Caki2 (cell line): Measurements from ENCODE around the gene LIN28A. TPM values are rescaled to one million over a fixed set of nuclear protein-coding genes. Genes with fewer than 3 reads are reported as not detected.
"Not testable (repeated sequence)": the region's sequence is repeated elsewhere in the genome, so short reads cannot be mapped to it uniquely, and the experiment has no call there.

Source experiments
- DNase-seq: peaks from one replicate; pipeline ENCODE4 v3.0.0-alpha.2; 2015; ENCODE audit warnings: low read depth
- in situ Hi-C: cut with HindIII; loops from 2 replicates; pipeline ENCODE4 v1.10.0; 2016; ENCODE audit warnings: low sequenced_read_pairs, low pct_unique_long_range_greater_than_20kb, mixed read lengths
- total RNA-seq: library from RNA; depleted of rRNA; stranded (reverse); fragments of >200 nt; shearing (Covaris generic); gene quantifications from 2 replicates; pipeline ENCODE4 v1.2.3, GENCODE V29; 2014; ENCODE audit warnings: low replicate concordance

The LIN28A gene
- total RNA-seq, 1 experiment from 2014 or later = not detected

GRCh38 chr1:26378879-26379251 is 31.8 kb upstream of the LIN28A start:
- in situ Hi-C loops = no loop called here
- no peak for DNase-seq

- no peak for DNase-seq
- in situ Hi-C loops = no loop called here
Measured at GRCh38 chr1:26384076-26384475, 26.5 kb upstream of the LIN28A start.

GRCh38 chr1:26385063-26385462 is 25.6 kb upstream of the LIN28A start:
- DNase-seq, in situ Hi-C loops: not testable (repeated sequence)

- in situ Hi-C loops = no loop called here
- DNase-seq = peak; percentile 23
Measured at GRCh38 chr1:26387447-26387846, 23.2 kb upstream of the LIN28A start.

GRCh38 chr1:26388791-26389445 is 21.7 kb upstream of the LIN28A start:
- in situ Hi-C loops = no loop called here
- DNase-seq = no peak

GRCh38 chr1:26389604-26390247 is 20.9 kb upstream of the LIN28A start:
- DNase-seq = no peak
- in situ Hi-C loops = no loop called here

GRCh38 chr1:26391450-26391849 is 19.2 kb upstream of the LIN28A start:
- no peak for DNase-seq
- in situ Hi-C loops = no loop called here

DNA sequence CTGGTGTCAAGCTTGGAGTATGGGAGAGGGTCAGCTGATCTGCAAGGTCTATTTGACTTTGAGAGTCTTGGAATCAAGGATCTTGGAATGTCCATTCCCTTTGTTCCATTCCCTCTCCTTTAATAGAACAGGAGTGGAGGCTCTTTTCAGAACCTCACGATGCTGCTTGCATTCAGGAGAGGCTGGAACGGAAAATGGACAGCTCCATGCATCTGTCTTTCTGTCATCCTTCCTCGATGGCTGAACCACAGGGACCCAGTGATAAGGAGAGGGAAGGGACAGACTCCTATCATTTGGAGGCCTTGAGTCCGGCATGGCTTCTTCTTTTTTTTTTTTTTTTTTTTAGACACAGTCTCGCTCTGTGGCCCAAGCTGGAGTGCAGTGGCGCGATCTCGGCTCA is 14.9 kb upstream of the LIN28A start:
- DNase-seq = no peak
- in situ Hi-C loops = no loop called here

- in situ Hi-C loops = no loop called here
- no peak for DNase-seq
Measured at GRCh38 chr1:26399034-26399433, 11.6 kb upstream of the LIN28A start.

DNA sequence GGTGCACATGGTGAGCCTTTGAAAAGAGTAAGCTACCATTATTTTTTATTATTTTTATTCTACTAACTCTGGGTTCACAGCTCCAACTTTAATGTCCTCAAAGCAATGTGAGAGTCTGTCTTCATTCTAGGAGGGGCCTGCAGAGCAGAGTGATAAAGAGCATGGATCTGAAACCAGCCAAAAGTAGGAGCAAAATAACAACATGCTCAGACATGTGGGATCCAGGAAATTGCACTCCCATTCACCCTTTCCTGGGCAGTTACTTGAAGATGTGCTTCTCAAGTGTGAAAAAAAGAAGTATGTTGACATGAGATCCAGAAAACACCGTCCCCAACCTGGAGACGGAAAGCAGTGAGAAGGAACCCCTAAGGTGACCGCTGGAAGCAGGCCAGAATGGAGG is 8.7 kb upstream of the LIN28A start:
- DNase-seq = no peak
- in situ Hi-C loops = no loop called here

- in situ Hi-C loops = no loop called here
- no peak for DNase-seq
Measured at GRCh38 chr1:26403656-26404055, 7.0 kb upstream of the LIN28A start.

DNA sequence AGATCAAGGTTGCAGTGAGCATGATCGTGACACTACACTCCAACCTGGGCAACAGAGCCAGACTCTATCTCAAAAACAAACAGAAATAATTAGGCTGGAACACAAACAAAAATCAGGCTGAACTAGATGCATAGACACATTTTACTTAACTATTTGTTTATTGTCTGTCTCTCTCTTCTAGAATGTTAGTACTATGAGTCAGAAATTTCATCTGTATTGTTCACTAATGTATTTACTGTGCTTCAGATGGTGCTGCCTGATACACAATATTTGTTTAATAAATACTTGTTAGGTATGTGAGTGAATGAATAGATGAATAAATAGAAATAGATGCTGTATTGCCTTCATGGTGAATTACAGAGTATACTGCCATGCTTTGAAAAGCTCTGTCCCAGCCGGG is 6.0 kb upstream of the LIN28A start:
- no peak for DNase-seq
- in situ Hi-C loops = no loop called here

DNA sequence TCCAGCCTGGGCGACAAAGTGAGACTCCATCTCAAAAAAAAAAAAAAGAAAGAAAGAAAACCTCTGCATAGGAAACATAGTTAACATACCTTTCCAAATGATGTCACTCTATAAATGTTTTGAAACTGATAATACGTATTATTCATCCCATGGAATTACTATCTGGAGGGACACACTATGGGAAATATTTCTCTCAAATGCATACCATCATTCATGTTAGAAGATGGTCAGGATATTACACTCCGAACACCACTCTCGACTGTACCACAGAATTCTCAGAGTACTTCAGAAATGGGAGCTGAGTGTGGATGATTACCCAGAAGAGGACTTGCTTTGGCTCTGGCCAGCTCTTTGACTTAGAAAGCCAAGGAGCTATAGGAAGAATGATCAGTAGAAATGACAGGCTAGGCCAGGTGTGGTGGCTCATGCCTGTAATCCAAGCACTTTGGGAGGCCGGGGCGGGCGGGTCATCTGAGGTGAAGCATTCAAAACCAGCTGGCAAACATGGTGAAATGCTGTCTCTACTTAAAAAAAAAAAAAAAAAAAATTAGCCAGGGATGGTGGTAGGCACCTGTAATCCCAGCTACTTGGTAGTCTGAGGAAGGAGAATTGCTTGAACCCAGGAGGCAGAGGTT is 5.2 kb upstream of the LIN28A start:
- DNase-seq = no peak
- in situ Hi-C loops = no loop called here

GRCh38 chr1:26408604-26409003 is 2.0 kb upstream of the LIN28A start:
- peak; percentile 58 for DNase-seq
- in situ Hi-C loops = no loop called here

DNA sequence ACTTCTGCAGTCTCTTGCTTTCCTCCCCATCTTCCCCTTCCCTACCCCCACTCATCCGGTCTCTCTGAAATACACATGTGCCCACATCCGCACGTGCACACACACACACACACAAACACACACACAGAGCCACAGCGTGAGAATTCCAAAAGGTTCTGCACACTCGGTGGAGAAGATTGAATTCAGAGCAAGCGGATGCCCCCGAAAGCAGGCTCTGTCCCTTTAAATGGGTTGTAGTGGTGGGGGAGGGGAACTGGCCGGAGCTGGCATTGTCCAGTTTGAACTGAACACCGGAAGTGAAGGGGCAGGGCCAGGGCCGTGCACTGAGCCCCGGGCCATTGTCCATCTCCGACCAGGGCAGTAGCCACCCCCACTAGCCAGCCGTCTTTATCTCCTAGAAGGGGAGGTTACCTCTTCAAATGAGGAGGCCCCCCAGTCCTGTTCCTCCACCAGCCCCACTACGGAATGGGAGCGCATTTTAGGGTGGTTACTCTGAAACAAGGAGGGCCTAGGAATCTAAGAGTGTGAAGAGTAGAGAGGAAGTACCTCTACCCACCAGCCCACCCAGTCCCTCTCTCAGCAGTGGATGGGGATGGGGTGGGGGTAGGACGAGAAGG is 1.3 kb upstream of the LIN28A start:
- in situ Hi-C loops = no loop called here
- DNase-seq = no peak

- no peak for DNase-seq
- in situ Hi-C loops = no loop called here
Measured at GRCh38 chr1:26411624-26412074, 1.0 kb downstream of the LIN28A start.

GRCh38 chr1:26412180-26412840 is 1.7 kb downstream of the LIN28A start:
- DNase-seq = no peak
- in situ Hi-C loops = no loop called here

DNA sequence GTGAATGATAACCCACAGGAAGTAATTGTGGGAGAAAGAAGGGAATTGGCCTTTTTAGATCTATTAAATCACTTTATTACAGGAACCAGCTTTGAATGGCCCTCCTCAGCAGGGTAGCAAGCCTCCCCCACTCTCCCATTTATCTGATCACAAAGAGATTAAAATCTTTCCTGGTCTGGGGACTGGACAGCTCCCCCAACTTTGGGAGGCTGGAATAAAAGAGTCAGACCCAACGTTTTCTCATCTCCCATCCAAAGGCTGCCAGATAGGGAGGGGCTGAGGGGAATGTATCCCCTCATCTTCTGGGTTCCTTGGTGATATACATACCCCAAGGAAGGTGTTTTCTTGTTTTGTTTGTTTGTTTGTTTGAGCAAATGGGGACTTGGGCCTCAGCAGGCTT is 2.4 kb downstream of the LIN28A start:
- no peak for DNase-seq
- in situ Hi-C loops = no loop called here
